ENCODE data around the gene JAML. TPM values are rescaled to one million over a fixed set of nuclear protein-coding genes. Genes with fewer than 3 reads are reported as not detected.
A peak's percentile ranks its signal among the peaks of the same experiment; 100 is the strongest.

JAML gene
- total and polyA plus RNA-seq, 2 of the 13 experiments (the other 11 are each of a cell fraction or from before 2014, with no cell fraction given): 2.0 to 3.3 TPM

DNA sequence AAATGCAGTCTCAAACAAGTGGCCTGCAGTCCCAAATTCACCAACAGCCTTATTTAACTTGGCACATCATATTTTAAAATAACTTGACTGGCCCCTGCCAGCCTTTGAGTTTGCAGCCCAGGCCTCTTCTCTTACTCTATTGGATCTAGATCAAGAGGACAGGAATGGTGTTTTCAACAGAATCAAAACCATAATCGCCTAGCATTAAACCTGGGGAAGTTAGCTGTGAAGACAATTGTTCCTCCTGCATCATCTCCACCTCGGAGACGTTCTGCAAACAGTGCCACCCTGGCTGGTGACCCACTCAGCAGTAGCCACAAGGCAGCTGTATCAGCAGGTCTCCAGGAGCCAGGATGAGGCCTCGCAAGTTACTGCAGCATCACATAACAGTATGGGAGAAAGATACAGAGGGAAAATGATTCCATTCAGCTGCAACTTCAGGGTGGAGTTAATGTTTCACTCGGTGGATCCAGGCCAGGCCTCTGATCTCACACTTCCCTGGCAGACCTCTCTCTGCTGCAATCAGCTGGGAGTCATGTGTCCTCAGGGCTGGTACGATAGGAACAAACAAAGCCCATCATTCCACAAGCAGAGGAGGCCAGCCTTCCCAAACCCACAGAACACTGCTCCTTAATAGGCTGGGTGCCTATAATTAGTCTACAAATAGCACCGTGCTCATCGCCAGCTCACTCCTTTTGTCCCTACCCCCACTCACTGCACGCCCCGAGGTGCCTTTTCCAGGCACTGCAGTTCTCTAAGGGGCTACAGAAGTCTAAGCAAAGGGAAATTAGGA lies 29.8 kb downstream of the JAML start (continued):
- TF ChIP-seq DDIT3 (CRISPR knock-in tag; IDR thresholded peaks at IDR 0.05): no peak
- peak; percentile 15 for TF ChIP-seq HNRNPK (IDR thresholded peaks at IDR 0.05; ENCODE audit: low read depth, low read length, poor library complexity, severe bottlenecking)
- TF ChIP-seq PHB2 (IDR thresholded peaks at IDR 0.05; ENCODE audit: partially characterized antibody): no peak
- TF ChIP-seq FOXK2 (IDR thresholded peaks at IDR 0.05): no peak
- TF ChIP-seq HES4 (CRISPR knock-in tag; IDR thresholded peaks at IDR 0.05; ENCODE audit: borderline replicate concordance): no peak
- TF ChIP-seq, protein P1, sequence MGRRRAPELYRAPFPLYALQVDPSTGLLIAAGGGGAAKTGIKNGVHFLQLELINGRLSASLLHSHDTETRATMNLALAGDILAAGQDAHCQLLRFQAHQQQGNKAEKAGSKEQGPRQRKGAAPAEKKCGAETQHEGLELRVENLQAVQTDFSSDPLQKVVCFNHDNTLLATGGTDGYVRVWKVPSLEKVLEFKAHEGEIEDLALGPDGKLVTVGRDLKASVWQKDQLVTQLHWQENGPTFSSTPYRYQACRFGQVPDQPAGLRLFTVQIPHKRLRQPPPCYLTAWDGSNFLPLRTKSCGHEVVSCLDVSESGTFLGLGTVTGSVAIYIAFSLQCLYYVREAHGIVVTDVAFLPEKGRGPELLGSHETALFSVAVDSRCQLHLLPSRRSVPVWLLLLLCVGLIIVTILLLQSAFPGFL (CRISPR knock-in tag; IDR thresholded peaks at IDR 0.05): no peak
- no peak for TF ChIP-seq ZNF660 (CRISPR knock-in tag; IDR thresholded peaks at IDR 0.05; ENCODE audit: borderline replicate concordance, low read depth)
- TF ChIP-seq GATAD1 (CRISPR knock-in tag; IDR thresholded peaks at IDR 0.05): no peak; the same call in 1 of the 2 replicates
- no peak for TF ChIP-seq PAF1 (CRISPR knock-in tag; IDR thresholded peaks at IDR 0.05)
- no peak for TF ChIP-seq ZNF562 (CRISPR knock-in tag; IDR thresholded peaks at IDR 0.05; ENCODE audit: borderline replicate concordance)
- TF ChIP-seq, protein P2, sequence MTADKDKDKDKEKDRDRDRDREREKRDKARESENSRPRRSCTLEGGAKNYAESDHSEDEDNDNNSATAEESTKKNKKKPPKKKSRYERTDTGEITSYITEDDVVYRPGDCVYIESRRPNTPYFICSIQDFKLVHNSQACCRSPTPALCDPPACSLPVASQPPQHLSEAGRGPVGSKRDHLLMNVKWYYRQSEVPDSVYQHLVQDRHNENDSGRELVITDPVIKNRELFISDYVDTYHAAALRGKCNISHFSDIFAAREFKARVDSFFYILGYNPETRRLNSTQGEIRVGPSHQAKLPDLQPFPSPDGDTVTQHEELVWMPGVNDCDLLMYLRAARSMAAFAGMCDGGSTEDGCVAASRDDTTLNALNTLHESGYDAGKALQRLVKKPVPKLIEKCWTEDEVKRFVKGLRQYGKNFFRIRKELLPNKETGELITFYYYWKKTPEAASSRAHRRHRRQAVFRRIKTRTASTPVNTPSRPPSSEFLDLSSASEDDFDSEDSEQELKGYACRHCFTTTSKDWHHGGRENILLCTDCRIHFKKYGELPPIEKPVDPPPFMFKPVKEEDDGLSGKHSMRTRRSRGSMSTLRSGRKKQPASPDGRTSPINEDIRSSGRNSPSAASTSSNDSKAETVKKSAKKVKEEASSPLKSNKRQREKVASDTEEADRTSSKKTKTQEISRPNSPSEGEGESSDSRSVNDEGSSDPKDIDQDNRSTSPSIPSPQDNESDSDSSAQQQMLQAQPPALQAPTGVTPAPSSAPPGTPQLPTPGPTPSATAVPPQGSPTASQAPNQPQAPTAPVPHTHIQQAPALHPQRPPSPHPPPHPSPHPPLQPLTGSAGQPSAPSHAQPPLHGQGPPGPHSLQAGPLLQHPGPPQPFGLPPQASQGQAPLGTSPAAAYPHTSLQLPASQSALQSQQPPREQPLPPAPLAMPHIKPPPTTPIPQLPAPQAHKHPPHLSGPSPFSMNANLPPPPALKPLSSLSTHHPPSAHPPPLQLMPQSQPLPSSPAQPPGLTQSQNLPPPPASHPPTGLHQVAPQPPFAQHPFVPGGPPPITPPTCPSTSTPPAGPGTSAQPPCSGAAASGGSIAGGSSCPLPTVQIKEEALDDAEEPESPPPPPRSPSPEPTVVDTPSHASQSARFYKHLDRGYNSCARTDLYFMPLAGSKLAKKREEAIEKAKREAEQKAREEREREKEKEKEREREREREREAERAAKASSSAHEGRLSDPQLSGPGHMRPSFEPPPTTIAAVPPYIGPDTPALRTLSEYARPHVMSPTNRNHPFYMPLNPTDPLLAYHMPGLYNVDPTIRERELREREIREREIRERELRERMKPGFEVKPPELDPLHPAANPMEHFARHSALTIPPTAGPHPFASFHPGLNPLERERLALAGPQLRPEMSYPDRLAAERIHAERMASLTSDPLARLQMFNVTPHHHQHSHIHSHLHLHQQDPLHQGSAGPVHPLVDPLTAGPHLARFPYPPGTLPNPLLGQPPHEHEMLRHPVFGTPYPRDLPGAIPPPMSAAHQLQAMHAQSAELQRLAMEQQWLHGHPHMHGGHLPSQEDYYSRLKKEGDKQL (CRISPR knock-in tag; IDR thresholded peaks at IDR 0.05; ENCODE audit: low read depth): peak; percentile 64; the same call in 1 of the 2 replicates
- TF ChIP-seq ARID2 (CRISPR knock-in tag; IDR thresholded peaks at IDR 0.05; ENCODE audit: borderline replicate concordance): 0 out of 2 replicates have a peak, but pooled peaks have one; percentile 52
- TF ChIP-seq PBX3 (CRISPR knock-in tag; IDR thresholded peaks at IDR 0.05; ENCODE audit: borderline replicate concordance): no peak
- TF ChIP-seq, protein P3, sequence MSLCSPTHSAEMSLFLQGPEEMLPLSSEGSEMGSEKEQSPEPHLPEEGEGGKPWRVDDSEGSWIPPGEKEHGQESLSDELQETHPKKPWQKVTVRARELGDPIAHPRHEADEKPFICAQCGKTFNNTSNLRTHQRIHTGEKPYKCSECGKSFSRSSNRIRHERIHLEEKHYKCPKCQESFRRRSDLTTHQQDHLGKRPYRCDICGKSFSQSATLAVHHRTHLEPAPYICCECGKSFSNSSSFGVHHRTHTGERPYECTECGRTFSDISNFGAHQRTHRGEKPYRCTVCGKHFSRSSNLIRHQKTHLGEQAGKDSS (CRISPR knock-in tag; IDR thresholded peaks at IDR 0.05; ENCODE audit: borderline replicate concordance, low read depth): no peak; the same call in 1 of the 2 replicates
- TF ChIP-seq HOXA9 (CRISPR knock-in tag; IDR thresholded peaks at IDR 0.05; ENCODE audit: borderline replicate concordance): no peak
- peak; percentile 64; the same call in 1 of the 2 replicates for TF ChIP-seq TBX3 (IDR thresholded peaks at IDR 0.05; ENCODE audit: borderline replicate concordance)
- TF ChIP-seq, protein P4, sequence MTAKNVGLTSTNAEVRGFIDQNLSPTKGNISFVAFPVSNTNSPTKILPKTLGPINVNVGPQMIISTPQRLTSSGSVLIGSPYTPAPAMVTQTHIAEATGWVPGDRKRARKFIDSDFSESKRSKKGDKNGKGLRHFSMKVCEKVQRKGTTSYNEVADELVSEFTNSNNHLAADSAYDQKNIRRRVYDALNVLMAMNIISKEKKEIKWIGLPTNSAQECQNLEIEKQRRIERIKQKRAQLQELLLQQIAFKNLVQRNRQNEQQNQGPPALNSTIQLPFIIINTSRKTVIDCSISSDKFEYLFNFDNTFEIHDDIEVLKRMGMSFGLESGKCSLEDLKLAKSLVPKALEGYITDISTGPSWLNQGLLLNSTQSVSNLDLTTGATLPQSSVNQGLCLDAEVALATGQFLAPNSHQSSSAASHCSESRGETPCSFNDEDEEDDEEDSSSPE (CRISPR knock-in tag; IDR thresholded peaks at IDR 0.05): peak; percentile 58; the same call in 1 of the 2 replicates
- peak; percentile 89 for TF ChIP-seq GFI1 (CRISPR knock-in tag; IDR thresholded peaks at IDR 0.05; ENCODE audit: borderline replicate concordance)
